Measurements from ENCODE around the gene FAM83D.
"Not testable (repeated sequence)": the region's sequence is repeated elsewhere in the genome, so short reads cannot be mapped to it uniquely, and the experiment has no call there.

The FAM83D gene

GRCh38 chr20:38969708-38970107 lies 43.5 kb downstream of the FAM83D start:
- no peak for DNase-seq

GRCh38 chr20:38970302-38970701 lies 44.1 kb downstream of the FAM83D start:
- DNase-seq = no peak

GRCh38 chr20:38973107-38973506 lies 46.9 kb downstream of the FAM83D start:
- no peak for DNase-seq

GRCh38 chr20:38973645-38974044 lies 47.4 kb downstream of the FAM83D start:
- no peak for DNase-seq

GRCh38 chr20:38975539-38976120 lies 49.4 kb downstream of the FAM83D start:
- no peak for DNase-seq

- no peak for DNase-seq
Measured at GRCh38 chr20:38979434-38979833, 53.2 kb downstream of the FAM83D start.

GRCh38 chr20:38979842-38980241 lies 53.6 kb downstream of the FAM83D start:
- DNase-seq = no peak

GRCh38 chr20:38982291-38982690 lies 56.1 kb downstream of the FAM83D start:
- DNase-seq = no peak

GRCh38 chr20:38985060-38985459 lies 58.8 kb downstream of the FAM83D start:
- no peak for DNase-seq

GRCh38 chr20:38985603-38986170 lies 59.5 kb downstream of the FAM83D start:
- no peak for DNase-seq

GRCh38 chr20:38986663-38987062 lies 60.4 kb downstream of the FAM83D start:
- DNase-seq = no peak

GRCh38 chr20:38987777-38988176 lies 61.6 kb downstream of the FAM83D start:
- no peak for DNase-seq

GRCh38 chr20:38990728-38991127 lies 64.5 kb downstream of the FAM83D start:
- DNase-seq = no peak

- no peak for DNase-seq
Measured at GRCh38 chr20:38991814-38992704, 65.8 kb downstream of the FAM83D start.

GRCh38 chr20:38995536-38996044 lies 69.4 kb downstream of the FAM83D start:
- no peak for DNase-seq

- DNase-seq = not testable (repeated sequence)
Measured at GRCh38 chr20:38996866-38997265, 70.6 kb downstream of the FAM83D start.

- no peak for DNase-seq
Measured at GRCh38 chr20:38997622-38998021, 71.4 kb downstream of the FAM83D start.

- DNase-seq = no peak
Measured at GRCh38 chr20:38999217-38999616, 73.0 kb downstream of the FAM83D start.

GRCh38 chr20:38999965-39000910 lies 74.0 kb downstream of the FAM83D start:
- DNase-seq = no peak
